Activated CD4-positive, alpha-beta T cell treated with anti-CD3 and anti-CD28 coated beads, Interleukin-2, Interleukin-6, amounts not matched to agents 100 ng/mL and 50 ng/mL, durations not matched to agents 16 hours and 8 hours (primary cell): ENCODE data around the gene SMAD6.

Source experiments
- DNase-seq: peaks from one replicate; pipeline ENCODE4 v3.0.0-alpha.2; 2020

SMAD6 gene

GRCh38 chr15:66702035-66702786 is at the start of gene SMAD6:
Gene SMAD6, plus strand, starts transcription at chr15:66702236. Its CDS starts 1,023 bp downstream, at chr15:66703259.
- DNase-seq: peak; percentile 88

DNA sequence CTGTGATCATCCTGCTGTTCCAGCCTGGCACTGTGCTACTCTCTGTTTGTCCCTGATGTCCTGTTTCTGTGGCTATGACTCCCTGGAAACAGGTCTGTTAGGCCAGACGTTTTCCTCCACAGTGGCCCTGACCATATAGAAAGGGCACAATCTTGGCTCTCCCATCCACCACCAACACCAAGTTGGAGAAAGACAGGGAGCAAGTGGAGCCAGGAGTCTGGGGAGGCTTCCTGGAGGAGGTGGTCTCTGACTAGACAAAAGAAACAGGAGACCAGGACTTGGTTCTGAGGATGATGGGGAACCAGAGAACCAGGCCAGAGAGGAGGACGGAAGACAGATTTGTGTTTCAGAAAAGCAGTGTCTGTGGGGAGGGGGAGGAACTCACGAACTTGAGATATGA is 49.2 kb upstream of the SMAD6 start:
- no peak for DNase-seq

- no peak for DNase-seq
Observed at GRCh38 chr15:66653398-66653797, 48.6 kb upstream of the SMAD6 start.

DNA sequence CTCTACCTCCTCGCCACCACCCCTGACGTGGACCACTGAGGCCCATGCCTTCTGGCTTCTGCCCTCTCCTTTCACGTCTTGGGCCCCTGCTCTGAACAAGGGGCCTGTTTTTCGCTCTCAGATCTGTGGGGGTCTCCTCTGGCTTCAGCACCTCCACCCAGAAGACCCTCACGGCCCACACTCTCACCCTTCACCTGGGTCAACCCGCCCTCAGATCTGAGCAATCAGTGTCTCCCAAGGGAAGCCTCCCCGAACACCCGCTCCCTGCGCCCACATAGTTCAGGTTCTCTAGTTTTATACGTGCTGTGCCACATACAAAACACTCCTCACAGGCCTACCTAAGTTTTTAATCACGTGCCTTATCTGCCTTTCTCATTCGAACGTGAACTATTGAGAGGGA is 48.2 kb upstream of the SMAD6 start:
- no peak for DNase-seq

- no peak for DNase-seq
Observed at GRCh38 chr15:66654361-66654738, 47.7 kb upstream of the SMAD6 start.

GRCh38 chr15:66654739-66655375 is 47.2 kb upstream of the SMAD6 start:
- DNase-seq: peak; percentile 12

DNA sequence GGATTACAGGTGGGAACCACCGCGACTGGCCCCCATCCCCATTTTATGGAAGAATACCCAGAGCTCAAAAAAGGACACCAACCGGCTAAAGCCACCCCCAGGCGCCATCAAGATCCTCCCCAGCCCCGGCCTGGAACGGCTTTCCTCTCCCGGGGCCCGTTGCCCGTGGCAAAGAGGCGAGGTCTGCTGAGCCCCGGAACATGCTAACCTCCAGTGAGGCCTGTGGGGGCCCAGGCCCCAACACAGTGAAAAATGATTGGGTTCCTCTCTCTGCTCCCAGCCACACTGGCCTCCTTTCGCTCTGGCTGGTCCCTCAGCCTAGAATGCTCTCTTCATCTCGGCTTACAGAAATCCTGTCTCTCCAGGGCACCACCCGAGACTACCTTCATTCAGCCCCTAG is 46.5 kb upstream of the SMAD6 start:
- no peak for DNase-seq

DNA sequence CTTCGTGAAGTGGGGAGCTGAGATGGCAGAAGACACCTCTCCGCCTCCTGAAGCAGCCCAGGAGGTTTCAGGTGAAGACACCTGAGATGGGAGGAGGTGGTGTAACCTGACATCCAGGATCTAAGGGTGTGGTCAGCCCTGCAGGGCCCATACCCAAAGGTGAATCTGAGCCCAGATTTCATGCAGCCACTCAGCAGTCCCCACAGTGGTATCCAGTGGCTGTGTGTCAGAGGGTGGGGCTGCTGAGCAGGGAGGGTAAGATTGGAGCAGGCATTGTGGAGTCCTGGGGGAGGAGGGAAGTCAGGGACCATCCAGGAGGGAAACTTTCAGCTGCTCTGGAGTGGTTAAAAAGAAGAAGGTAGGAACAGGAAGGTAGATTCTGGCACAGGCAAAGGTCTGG is 46.0 kb upstream of the SMAD6 start:
- no peak for DNase-seq

DNA sequence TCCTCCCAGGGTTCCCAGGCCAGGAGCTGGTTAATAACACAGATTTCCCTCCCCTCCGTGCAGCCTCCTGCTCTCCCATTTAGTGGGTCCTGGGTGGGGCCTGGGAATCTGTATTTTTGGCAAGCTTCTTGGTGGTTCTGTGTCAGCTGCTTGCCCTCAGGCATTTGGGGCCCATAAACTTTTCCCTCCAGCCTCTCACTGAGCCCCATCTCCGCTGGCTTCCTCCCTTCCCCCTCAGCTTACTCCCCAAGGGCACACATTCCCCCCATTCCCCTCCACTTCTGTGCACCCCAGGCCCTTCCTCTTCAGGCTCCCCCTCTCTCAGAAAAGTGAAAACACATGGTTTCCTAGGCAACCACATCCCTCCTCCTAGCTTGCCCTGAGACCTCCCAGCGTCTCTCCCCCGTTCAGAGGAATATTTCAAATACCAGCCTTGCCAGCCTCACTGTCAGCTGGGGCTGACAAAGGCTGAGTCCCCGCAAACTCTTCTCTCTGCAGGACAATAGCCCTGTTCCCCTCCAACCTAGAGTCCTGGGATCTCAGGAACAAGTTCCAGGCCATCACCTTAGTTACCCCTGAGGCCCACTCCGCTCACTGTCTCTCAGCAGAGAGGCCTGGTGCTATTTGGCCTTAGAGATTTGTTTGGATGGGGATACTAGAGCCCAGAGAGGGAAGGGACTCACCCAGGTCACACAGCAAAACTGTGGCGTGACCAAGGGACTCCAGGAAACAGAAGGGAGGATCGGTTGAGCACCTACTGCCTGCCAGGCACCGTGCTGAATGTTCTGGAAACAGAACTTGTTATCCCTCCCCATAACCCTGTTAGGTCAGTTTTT is 44.6 kb upstream of the SMAD6 start:
- no peak for DNase-seq

- DNase-seq: no peak
Observed at GRCh38 chr15:66658044-66658443, 44.0 kb upstream of the SMAD6 start.

DNA sequence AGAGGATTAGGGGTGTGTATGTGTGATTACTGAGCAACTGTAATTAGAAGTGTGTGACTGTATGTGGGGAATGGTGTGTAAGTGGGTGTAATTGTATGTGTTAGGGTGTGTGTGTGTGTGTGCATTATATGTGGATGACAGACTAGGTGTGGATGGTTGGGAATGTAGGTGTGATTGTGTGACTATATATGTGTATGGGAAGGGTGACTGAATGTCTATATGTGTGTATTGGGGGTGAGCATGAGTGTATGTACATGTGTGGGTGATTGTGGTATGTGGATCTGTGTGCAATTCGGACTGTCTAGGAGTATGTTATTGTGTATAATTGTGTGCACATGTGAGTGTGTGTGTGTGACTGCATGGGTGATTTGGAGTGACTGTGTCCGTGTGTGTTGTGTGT is 43.2 kb upstream of the SMAD6 start:
- DNase-seq: no peak

- no peak for DNase-seq
Observed at GRCh38 chr15:66659384-66659783, 42.7 kb upstream of the SMAD6 start.

GRCh38 chr15:66661432-66662096 is 40.5 kb upstream of the SMAD6 start:
- no peak for DNase-seq

- no peak for DNase-seq
Observed at GRCh38 chr15:66662522-66662921, 39.5 kb upstream of the SMAD6 start.

GRCh38 chr15:66663664-66664063 is 38.4 kb upstream of the SMAD6 start:
- no peak for DNase-seq

GRCh38 chr15:66670175-66670574 is 31.9 kb upstream of the SMAD6 start:
- no peak for DNase-seq

DNA sequence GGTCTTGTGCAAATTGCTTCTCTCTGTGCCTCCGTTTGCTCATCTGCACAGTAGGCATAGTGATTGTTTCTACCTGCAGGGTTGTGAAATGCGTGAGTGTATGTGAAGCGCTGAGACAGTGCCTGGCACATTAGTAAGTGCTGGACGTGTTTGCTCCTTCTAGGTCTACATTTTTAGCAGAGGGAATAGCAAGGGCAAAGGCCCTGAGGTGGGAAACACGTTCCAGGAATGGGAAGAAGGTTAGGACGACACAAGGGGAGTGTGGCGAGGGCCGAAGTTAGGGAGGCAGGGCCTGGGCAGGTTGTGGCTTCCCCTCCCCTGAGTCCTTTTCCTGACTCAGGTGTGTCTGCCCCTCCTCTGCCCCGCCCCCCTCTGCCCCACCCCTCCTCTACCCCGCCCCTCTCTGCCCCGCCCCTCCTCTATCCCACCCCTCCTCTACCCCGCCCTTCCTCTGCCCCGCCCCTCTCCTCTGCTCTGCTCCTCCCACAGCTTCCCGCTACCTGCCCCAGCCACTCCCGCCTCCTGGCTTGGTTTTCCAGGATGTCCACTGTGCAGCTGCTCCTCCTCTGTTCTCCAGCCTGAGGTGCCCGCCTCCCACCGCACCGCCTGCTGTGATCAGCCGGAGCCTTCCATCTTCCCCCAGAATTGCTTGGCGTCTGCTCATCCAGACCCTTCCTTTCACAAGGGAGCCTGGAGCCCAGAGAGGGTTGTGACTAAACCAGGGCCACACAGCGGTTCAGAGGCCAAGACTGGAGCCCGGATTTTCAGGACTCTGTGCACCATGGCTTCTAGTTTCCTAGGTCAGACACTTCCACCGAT is 31.1 kb upstream of the SMAD6 start:
- no peak for DNase-seq

GRCh38 chr15:66672867-66673266 is 29.2 kb upstream of the SMAD6 start:
- DNase-seq: no peak

GRCh38 chr15:66673410-66674322 is 28.4 kb upstream of the SMAD6 start:
- peak; percentile 56 for DNase-seq

DNA sequence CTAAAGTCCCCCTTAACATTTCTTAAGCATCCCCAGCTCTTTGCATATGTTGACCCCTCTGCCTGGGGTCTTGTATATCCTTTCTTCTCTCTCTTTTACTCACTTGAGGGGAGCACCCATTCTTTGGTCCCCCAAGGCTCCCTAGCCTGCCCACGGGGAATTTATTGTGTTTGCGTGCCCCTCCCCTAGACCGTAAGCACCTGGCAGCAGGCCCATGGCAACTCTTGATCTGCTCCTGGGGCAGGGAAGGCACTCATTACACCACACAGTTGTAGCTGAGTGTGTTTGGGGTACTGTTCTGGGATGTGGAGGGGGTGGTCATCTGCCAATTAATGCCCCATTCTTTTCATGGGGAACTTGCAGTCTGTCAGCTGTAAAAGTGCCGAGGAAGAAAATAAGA is 27.3 kb upstream of the SMAD6 start:
- DNase-seq: no peak

DNA sequence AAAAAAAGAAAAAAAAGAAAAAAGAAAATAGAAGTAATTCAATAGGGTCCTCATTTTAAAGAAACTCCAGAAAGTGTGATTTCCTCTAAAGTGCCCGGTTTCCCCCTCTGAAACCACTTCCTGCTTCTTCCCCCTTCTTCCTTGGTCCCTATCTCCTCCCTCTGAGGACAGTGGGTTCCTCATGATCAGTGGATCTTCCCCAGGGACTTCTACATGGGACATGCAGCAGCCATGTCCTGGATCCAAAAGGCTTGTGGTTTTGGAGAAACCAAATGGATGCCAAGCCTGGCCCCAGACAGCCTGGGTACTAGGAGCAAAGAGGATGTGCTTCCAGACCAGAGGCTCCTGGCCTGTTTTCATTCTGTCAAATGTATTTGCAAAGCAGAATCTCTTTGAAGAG is 26.6 kb upstream of the SMAD6 start:
- no peak for DNase-seq
